Measurements from ENCODE around the gene DOK7. TPM values are rescaled to one million over a fixed set of nuclear protein-coding genes. Genes with fewer than 3 reads are reported as not detected.
"Not testable (repeated sequence)": the region's sequence is repeated elsewhere in the genome, so short reads cannot be mapped to it uniquely, and the experiment has no call there.

The DOK7 gene
- total RNA-seq, 1 donor, result under 0.01 TPM

GRCh38 chr4:3459156-3459555 lies 4.0 kb upstream of the DOK7 start:
- not testable (repeated sequence) for DNase-seq (ENCODE audit: low read depth in 2 of 3, low spot score in 2 of 3)

DNA sequence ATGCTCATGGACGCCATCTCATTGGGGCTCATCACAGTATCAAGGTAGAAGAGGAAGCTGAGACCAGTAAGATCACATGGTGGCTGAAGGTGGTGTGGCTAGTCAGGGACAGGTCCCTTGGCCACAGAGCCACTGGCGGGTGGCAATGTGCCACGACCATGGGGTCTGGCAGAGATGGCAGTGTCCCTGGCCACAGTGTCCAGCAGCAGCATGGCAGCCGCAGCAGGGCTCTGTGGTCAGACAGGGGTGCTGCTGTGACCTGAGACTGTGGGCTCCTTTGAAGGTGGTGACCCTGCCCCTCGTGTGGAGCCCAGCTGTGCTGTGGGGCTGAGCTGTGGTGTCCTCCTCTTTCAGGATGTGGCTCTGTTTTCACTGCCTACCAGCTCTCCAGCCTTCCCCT lies 2.2 kb upstream of the DOK7 start:
- DNase-seq (ENCODE audit: low read depth in 2 of 3, low spot score in 2 of 3), result no peak

- no peak for DNase-seq (ENCODE audit: low read depth in 2 of 3, low spot score in 2 of 3)
These were observed 1.4 kb upstream of the DOK7 start for GRCh38 chr4:3461515-3462291.

DNA sequence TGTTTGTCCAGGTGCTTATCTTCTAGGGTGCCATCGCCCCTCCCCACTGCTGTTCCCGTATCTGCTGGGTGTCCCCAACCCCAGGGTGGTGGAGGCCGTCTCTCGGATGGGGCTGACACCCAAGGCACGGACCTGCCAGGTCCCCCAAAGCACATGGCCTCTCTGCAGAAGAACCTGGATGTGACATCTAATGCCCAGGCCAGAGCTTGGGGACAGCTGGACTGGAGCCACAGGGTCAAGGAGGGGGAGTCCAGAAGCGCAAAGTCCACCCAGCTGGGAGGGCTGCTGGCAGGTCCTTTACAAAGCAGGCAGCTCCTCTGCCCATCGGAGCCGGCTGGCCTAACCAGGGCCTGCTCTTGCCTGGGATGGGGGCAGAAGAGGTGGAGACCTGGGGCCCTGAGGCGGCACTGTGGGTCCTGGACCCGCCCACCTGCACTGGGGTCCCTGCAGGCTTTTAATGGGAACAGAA lies 751 bp upstream of the DOK7 start:
- no peak for DNase-seq (ENCODE audit: low read depth in 2 of 3, low spot score in 2 of 3)

GRCh38 chr4:3463556-3464348 lies 646 bp downstream of the DOK7 start:
- no peak for DNase-seq (ENCODE audit: low read depth in 2 of 3, low spot score in 2 of 3)

DNA sequence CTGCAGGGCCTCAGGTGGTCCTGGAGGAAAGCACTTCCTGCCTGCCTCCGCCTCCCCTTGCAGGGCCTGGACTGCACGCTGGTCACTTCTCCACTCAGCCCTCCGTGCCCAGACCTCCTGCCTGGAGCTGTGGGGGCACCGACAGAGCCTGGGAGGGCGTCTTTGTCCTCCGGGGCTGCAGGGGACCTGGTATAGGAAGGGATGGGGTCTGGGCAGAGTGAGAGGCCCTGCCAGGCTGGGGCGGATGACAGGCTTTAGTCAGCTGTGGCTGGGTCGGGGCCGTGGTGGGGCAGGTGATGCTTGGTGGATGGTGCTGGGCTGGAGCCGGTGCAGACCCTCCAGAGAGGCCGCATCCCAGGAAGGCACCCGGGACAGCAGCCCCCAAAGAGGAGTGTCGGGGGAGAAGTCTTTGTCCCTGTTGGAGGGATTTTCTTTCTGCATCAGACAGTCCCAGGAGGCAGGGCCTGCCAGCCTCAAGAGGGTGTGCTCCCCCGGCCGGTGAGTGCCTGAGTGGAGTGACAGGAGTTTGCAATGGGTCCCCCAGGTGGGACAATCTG lies 1.3 kb downstream of the DOK7 start:
- no peak for DNase-seq (ENCODE audit: low read depth in 2 of 3, low spot score in 2 of 3)

GRCh38 chr4:3464911-3465697 lies 2.0 kb downstream of the DOK7 start:
- no peak for DNase-seq (ENCODE audit: low read depth in 2 of 3, low spot score in 2 of 3)

- DNase-seq (ENCODE audit: low read depth in 2 of 3, low spot score in 2 of 3), result no peak
These were observed 2.9 kb downstream of the DOK7 start for GRCh38 chr4:3465698-3466671.

- no peak for DNase-seq (ENCODE audit: low read depth in 2 of 3, low spot score in 2 of 3)
These were observed 3.8 kb downstream of the DOK7 start for GRCh38 chr4:3466691-3467600.

DNA sequence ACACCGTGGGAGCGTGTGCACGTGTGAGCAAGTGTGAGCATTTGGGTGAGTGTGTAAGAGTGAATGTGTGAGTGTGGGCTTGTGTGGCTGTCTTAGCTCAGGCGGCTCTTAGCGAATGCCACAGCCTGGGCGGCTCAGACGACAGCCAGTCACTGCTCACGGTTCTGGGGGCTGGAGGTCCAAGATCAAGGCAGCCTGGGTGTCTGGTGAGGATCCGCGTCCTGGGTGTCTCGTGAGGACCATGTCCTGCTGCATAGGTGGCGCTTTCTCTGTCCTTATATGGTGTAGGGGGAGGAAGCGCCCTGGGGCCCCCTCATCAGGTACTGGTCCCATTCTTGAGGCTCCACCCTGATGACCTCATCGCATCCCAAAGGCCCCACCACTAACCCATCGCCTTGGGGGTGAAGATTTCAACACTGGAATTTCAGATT lies 4.5 kb downstream of the DOK7 start:
- DNase-seq (ENCODE audit: low read depth in 2 of 3, low spot score in 2 of 3), result no peak

- DNase-seq (ENCODE audit: low read depth in 2 of 3, low spot score in 2 of 3), result no peak
These were observed 5.0 kb downstream of the DOK7 start for GRCh38 chr4:3468154-3468553.

GRCh38 chr4:3468804-3469203 lies 5.7 kb downstream of the DOK7 start:
- DNase-seq (ENCODE audit: low read depth in 2 of 3, low spot score in 2 of 3), result no peak

- DNase-seq (ENCODE audit: low read depth in 2 of 3, low spot score in 2 of 3), result no peak
These were observed 6.5 kb downstream of the DOK7 start for GRCh38 chr4:3469386-3470243.

DNA sequence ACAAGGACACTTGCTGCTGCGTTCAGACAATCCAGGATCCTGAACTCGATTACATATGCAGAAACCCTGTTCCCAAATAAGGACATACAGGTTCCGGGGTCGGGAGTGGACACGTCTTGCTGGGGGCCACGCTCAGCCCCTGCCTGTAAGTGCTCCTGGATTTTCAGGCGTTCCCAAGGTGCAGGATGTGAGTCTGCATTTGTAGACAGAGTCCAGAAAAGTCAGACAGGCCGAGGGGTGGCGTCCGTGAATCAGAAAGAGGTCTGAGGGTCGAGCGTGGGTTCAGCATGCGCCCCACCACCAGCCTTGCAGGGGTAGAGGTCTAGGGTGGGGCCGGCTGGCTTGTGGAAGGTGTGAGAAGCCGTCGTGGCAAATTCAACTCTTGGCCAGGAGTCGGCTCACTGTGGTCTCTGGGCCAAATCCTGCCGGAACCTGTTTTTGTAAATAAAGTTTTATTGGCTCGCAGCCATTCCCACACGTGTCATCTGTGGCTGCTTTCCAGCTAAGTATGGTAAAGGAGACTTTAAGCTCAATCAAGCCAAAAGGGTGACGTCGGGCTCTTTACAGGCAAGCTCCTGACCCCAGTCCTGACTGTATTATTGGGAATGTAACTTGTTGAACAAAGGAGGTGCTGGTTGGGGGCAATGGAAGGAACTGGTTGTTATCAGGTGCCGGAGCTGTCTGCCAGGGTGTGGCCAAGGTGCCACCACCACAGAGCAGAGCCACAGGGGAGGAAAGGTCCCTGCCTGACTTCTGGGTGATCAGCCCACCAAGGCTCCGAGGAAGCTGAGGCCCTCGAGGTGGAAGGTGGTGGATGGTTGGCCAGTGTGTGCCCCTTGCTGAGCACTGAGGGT lies 7.4 kb downstream of the DOK7 start:
- no peak for DNase-seq (ENCODE audit: low read depth in 2 of 3, low spot score in 2 of 3)

DNA sequence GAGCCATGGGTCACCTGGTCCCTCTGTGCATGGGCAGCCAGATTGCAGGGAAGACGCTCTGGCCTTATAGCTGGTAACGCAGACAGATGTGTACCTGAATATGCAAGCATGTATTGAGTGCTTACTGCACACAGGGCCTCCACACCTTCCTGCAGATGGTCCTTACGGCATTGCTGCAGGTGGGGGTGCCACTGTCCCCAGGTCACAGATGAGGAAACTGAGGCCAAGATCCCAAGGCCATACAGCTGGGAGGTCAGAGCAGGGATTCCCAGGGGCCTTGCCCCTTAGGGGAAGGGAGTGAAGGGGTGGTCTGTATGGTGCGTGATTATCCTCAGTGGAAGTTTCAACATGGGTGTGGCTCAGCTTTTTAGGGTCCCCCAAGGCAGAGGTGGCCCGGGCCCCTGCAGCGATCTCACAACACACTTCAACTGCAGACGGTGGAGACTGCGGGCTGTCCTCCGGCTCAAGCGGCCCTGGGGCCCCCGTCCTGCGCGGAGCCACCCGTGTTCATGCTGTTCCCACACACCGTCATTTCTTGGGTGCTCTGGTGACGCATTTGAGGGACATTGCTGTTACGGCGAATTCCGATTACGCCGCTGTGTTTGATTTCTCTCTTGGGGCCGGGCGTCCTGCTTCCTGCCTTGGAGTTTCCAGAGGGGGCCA lies 8.1 kb downstream of the DOK7 start:
- DNase-seq (ENCODE audit: low read depth in 2 of 3, low spot score in 2 of 3), result no peak

- DNase-seq (ENCODE audit: low read depth in 2 of 3, low spot score in 2 of 3), result no peak
These were observed 8.8 kb downstream of the DOK7 start for GRCh38 chr4:3471886-3472285.

Measured in hematopoietic multipotent progenitor cell (in vitro differentiated cells).